OCI-LY7 (cell line): ENCODE data around the gene RAB11FIP4. TPM values are rescaled to one million over a fixed set of nuclear protein-coding genes. Genes with fewer than 3 reads are reported as not detected.

Source experiments
- BruUV-seq: library from RNA; stranded (reverse); fragments of 400-500 nt; replicated peaks from 2 replicates; lab custom pipeline; 2021; lab: Mats Ljungman, UMichigan
- CTCF ChIA-PET: fragments of 300-600 bp; sonication (Branson Sonifier 250); formaldehyde crosslinking; loops from one replicate; lab custom pipeline; 2022; ENCODE audit warnings: antibody characterized with exemption; ENCODE audit not compliant: unreplicated experiment; lab: Charles Lee
- POLR2A ChIA-PET: fragments of 300-600 bp; sonication (Branson Sonifier 250); formaldehyde crosslinking; loops from one replicate; lab custom pipeline; 2022; ENCODE audit warnings: antibody characterized with exemption; lab: Charles Lee
- DNase-seq: peaks from one replicate; pipeline ENCODE4 v3.0.0-alpha.2; 2015; ENCODE audit warnings: low spot score
- H2AFZ ChIP-seq: fragments of 200-600 bp; sonication (generic), shearing (Covaris generic); 2 replicates; pipeline ENCODE4 v1.6.1; 2014; ENCODE audit warnings: mild to moderate bottlenecking, antibody characterized with exemption, low read length, moderate library complexity
- H3K27ac ChIP-seq: fragments of 200-600 bp; sonication (generic); 2 replicates; pipeline ENCODE4 v1.5.1; 2014; ENCODE audit warnings: mixed run types, low read depth, mild to moderate bottlenecking, moderate library complexity, low read length, inconsistent platforms; ENCODE audit not compliant: poor library complexity, severe bottlenecking
- H3K36me3 ChIP-seq: fragments of 200-600 bp; sonication (generic); 2 replicates; pipeline ENCODE4 v1.6.1; 2014; ENCODE audit warnings: mild to moderate bottlenecking, antibody characterized with exemption, low read length, moderate library complexity, mixed read lengths; ENCODE audit not compliant: insufficient read depth
- H3K4me1 ChIP-seq: fragments of 200-600 bp; sonication (generic); 2 replicates; pipeline ENCODE4 v1.5.1; 2014; ENCODE audit warnings: mild to moderate bottlenecking, low read length; ENCODE audit not compliant: insufficient read depth, poor library complexity, severe bottlenecking
- H3K4me2 ChIP-seq: fragments of 200-600 bp; sonication (generic); 2 replicates; pipeline ENCODE4 v1.6.1; 2014; ENCODE audit warnings: mild to moderate bottlenecking, low read length
- H3K4me3 ChIP-seq: fragments of 200-600 bp; sonication (generic); 2 replicates; pipeline ENCODE4 v1.5.1; 2014; ENCODE audit warnings: mild to moderate bottlenecking, low read depth, low read length; ENCODE audit not compliant: poor library complexity, severe bottlenecking
- H3K79me2 ChIP-seq: fragments of 200-600 bp; sonication (generic); 2 replicates; pipeline ENCODE4 v1.6.1; 2016; ENCODE audit warnings: low read depth, mild to moderate bottlenecking, low read length, moderate library complexity, mixed read lengths; ENCODE audit not compliant: insufficient read depth
- H3K9me2 ChIP-seq: fragments of 200-600 bp; sonication (generic); 2 replicates; pipeline ENCODE4 v1.6.1; 2016; ENCODE audit warnings: mild to moderate bottlenecking, low read length, mixed read lengths; ENCODE audit not compliant: insufficient read depth
- H3K9me3 ChIP-seq: fragments of 200-600 bp; sonication (generic); 2 replicates; pipeline ENCODE4 v1.6.1; 2014; ENCODE audit warnings: mild to moderate bottlenecking, mixed run types, low read length, mixed read lengths
- H4K20me1 ChIP-seq: fragments of 200-600 bp; sonication (generic); 2 replicates; pipeline ENCODE4 v1.6.1; 2014; ENCODE audit warnings: mild to moderate bottlenecking, antibody characterized with exemption, low read length, moderate library complexity, mixed read lengths; ENCODE audit not compliant: insufficient read depth
- EZH2phosphoT487 ChIP-seq: fragments of 200-600 bp; sonication (generic); IDR thresholded peaks from 2 replicates; pipeline ENCODE4 v1.6.1; 2018; ENCODE audit warnings: low read depth, borderline replicate concordance, mild to moderate bottlenecking, mixed run types, antibody characterized with exemption, low read length, moderate library complexity, mixed read lengths
- intact Hi-C: fragments of 100-400 bp; cut with micrococcal nuclease; formaldehyde crosslinking; loops from one replicate; pipeline ENCODE4 v1.10.0; 2022; ENCODE audit not compliant: unreplicated experiment
- total RNA-seq, 2 experiments: library from RNA; depleted of rRNA in 1 of 2; stranded (reverse); fragments of >200 nt in 1 of 2; shearing (Covaris generic) in 1 of 2; gene quantifications; 2 replicates each; pipeline ENCODE4 v1.2.3, GENCODE V29; 2014 to 2022
- TF ChIP-seq, protein P1 (sequence below): fragments of 200-600 bp; sonication (generic); conservative IDR thresholded peaks from 2 replicates; pipeline ENCODE4 v1.5.1; 2014; ENCODE audit warnings: mild to moderate bottlenecking, antibody characterized with exemption, low read length, moderate library complexity, mixed read lengths

RAB11FIP4 gene
- total RNA-seq, 2 experiments from 2014 or later: 5.8 to 15.0 TPM

DNA sequence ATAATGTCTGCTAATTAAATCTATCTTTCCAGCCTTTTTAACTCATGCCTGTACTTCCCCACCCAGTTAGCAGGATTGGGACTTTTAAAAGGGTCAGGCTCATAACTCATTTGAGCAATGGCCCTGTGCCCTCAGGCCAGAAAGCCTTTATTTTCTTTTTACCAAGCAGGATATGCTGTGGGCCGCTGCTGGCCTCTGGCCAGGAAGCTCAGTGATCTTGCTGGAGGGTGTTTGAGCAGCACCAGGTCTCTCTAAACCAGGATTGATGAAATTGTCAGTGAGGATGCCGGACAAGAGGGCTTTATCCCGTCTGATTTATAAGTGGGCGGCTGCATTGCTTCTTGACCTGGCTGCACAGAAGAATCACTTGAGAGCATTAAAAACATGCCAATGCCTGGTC is 187.8 kb downstream of the RAB11FIP4 start:
- intact Hi-C loops: no loop called here
- POLR2A ChIA-PET: no interaction called here
- Histone ChIP-seq H3K4me2 (no peak overlapping the region), H3K36me3 (no peaks in the 10 kb centered on the region), H3K4me3 (no peak overlapping the region), H2AFZ (no peak overlapping the region), H3K79me2 (no peaks in the 10 kb centered on the region), H3K27ac (no peak overlapping the region), H3K9me3 (no peaks in the 10 kb centered on the region), H3K4me1 (no peaks in the 10 kb centered on the region), H4K20me1 (no peaks in the 10 kb centered on the region), H3K9me2 (no peaks in the 10 kb centered on the region)
- DNase-seq: no peak
- TF ChIP-seq EZH2phosphoT487: no peak
- TF ChIP-seq, protein P1, sequence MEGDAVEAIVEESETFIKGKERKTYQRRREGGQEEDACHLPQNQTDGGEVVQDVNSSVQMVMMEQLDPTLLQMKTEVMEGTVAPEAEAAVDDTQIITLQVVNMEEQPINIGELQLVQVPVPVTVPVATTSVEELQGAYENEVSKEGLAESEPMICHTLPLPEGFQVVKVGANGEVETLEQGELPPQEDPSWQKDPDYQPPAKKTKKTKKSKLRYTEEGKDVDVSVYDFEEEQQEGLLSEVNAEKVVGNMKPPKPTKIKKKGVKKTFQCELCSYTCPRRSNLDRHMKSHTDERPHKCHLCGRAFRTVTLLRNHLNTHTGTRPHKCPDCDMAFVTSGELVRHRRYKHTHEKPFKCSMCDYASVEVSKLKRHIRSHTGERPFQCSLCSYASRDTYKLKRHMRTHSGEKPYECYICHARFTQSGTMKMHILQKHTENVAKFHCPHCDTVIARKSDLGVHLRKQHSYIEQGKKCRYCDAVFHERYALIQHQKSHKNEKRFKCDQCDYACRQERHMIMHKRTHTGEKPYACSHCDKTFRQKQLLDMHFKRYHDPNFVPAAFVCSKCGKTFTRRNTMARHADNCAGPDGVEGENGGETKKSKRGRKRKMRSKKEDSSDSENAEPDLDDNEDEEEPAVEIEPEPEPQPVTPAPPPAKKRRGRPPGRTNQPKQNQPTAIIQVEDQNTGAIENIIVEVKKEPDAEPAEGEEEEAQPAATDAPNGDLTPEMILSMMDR: no peak
- CTCF ChIA-PET: no interaction called here
- no TSS peak for BruUV-seq

DNA sequence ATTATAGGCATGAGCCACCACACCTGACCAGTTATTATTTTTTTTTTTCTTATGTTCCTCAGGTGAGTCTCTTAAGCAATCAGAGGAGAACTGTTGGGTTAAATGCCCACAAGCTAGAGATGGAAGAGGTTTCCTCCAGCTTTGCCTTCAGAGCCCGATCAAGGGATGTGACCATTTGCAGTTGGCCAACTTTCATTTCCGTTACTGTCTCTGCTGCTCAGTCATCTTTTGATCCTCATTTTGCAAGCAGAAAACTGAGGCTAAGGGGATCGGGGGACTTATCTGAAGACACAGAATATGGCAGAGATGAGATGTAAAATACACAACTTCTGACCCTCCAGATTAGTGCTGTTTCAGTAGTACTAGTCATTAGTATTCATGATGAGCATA is 188.8 kb downstream of the RAB11FIP4 start:
- H3K4me2 ChIP-seq: no peak overlapping the region
- no peaks in the 10 kb centered on the region for H3K9me2 ChIP-seq
- DNase-seq: no peak
- no peaks in the 10 kb centered on the region for H3K36me3 ChIP-seq
- no peak overlapping the region for H3K4me3 ChIP-seq
- no peaks in the 10 kb centered on the region for H3K79me2 ChIP-seq
- H2AFZ ChIP-seq: no peak overlapping the region
- no TSS peak for BruUV-seq
- POLR2A ChIA-PET: interaction anchor here (0.6 to 0.7 kb wide), 2 partner anchors 14 to 244 kb away, joined by 4 read pairs; no protein-coding TSS in a partner anchor
- intact Hi-C loops: no loop called here
- H3K4me1 ChIP-seq: no peaks in the 10 kb centered on the region
- no peaks in the 10 kb centered on the region for H3K9me3 ChIP-seq
- H3K27ac ChIP-seq: no peak overlapping the region
- no peaks in the 10 kb centered on the region for H4K20me1 ChIP-seq
- CTCF ChIA-PET: no interaction called here
- TF ChIP-seq EZH2phosphoT487: no peak
- TF ChIP-seq, protein P1: no peak

DNA sequence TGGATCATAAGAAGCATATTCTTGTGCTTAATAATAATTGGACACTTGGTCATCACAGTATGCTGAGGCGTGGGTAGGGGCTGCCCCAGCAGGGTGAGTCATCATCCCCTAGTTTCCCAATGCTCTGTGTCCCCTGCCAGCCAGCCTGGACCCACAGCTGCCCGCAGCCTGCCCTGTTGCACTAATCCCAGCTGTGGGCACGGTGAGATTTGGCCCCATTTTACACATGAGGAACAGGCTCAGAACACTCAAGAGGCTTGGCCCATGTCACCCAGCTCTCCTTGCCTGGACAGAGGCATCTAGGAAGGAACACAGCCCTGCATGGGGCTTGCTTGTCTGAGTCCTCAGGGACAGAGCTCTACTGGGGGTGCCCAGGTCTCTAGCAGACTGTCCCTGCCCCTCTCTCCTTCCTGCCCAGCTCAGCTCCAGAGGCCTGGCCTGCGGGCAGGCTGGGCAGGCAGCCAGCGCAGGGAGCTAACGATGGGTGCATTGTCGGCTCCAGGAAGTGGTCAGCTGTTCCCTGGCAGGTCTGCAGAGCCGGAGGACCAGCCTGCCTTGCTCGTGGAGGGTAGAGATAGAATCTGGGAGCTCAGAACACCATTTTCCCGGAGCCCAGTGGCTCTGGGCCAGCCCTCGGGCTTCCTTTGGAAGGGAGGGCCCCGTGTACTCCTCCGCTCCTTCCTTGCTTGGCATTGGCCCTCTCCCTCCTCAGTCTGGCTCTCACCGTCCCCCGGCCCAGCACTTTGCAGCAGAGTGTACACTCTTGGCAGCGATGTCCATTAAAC is 189.4 kb downstream of the RAB11FIP4 start:
- no peak overlapping the region for H2AFZ ChIP-seq
- no peaks in the 10 kb centered on the region for H3K4me1 ChIP-seq
- intact Hi-C loops: no loop called here
- no peak overlapping the region for H3K4me3 ChIP-seq
- no peak overlapping the region for H3K4me2 ChIP-seq
- H3K9me3 ChIP-seq: no peaks in the 10 kb centered on the region
- H3K79me2 ChIP-seq: no peaks in the 10 kb centered on the region
- no peaks in the 10 kb centered on the region for H4K20me1 ChIP-seq
- no peak for DNase-seq
- no peaks in the 10 kb centered on the region for H3K9me2 ChIP-seq
- no TSS peak for BruUV-seq
- ChIA-PET POLR2A (interaction anchor here (0.6 to 0.7 kb wide), 2 partner anchors 14 to 244 kb away, joined by 4 read pairs; no protein-coding TSS in a partner anchor), CTCF (no interaction called here)
- no peak overlapping the region for H3K27ac ChIP-seq
- TF ChIP-seq, protein P1: no peak
- TF ChIP-seq EZH2phosphoT487: no peak
- no peaks in the 10 kb centered on the region for H3K36me3 ChIP-seq
